ENCODE data around the gene ESPL1. TPM values are rescaled to one million over a fixed set of nuclear protein-coding genes. Genes with fewer than 3 reads are reported as not detected.

The ESPL1 gene
- total RNA-seq, 2 experiments from 2014 or later: 107 to 125 TPM

DNA sequence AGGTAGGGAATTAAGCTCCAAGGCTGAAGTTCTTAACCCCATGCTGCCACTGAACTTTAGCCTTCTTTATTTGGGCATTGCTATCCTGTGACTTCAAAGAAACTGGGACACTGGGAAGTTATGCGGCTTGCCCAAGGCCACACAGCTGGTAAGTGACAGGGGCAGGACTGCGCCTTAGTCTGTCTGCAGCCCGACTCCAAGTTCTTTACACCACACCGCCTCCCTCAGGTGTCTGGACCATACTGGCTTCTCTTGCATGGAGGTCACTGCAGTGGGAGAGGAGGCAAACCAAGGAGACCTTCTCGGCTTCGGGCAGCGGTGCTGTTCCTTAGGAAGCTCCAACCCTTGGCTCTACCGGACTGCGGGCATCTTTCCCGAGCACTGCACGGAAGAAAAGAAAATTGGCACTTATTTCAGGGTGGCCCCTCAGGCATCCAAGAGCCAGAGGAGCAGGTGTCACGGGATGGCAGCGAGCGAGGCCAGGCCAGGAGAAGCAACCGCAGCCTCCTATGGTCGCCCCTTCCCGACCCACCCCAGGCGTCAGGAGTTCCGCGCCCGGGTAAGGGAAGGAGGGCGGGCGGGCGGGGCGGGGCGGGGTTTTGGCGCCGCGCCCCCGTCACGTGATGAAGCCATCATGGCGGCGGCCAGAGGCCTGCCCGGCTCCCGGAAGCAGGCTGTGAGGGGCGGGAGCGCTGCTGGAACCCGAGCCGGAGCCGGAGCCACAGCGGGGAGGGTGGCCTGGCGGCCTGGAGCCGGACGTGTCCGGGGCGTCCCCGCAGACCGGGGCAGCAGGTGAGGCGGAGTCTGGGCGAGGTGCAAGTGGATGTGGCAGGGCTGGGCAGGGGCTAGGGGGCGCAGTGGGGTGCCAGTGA, 16.4 kb upstream of the ESPL1 start:
- CTCF ChIA-PET: interaction anchor here (0.7 to 2.2 kb wide), 8 partner anchors 15 to 54 kb away, joined by 3 to 22 read pairs (median 4); no protein-coding TSS in a partner anchor
- Mint-ChIP-seq H3K4me3 (peak overlapping the region; percentile 99), H3K9me3 (no peaks in the 10 kb centered on the region), H3K4me1 (peaks cover 47% of the 10 kb centered on the region), H3K27me3 (no peaks in the 10 kb centered on the region), H3K36me3 (ENCODE audit: low read depth) (peaks cover 27% of the 10 kb centered on the region), H3K27ac (peak overlapping the region; percentile 94)
- DNase-seq: peak; percentile 73
- POLR2A ChIA-PET: interaction anchor here (1.2 kb wide), 1 partner anchor 32 kb away, joined by 3 read pairs; no protein-coding TSS in a partner anchor

GRCh38 chr12:53252349-53252916, 15.7 kb upstream of the ESPL1 start:
- Mint-ChIP-seq H3K27me3 (no peaks in the 10 kb centered on the region), H3K9me3 (no peaks in the 10 kb centered on the region), H3K27ac (peak overlapping the region; percentile 94), H3K36me3 (ENCODE audit: low read depth) (peaks cover 27% of the 10 kb centered on the region), H3K4me1 (peaks cover 47% of the 10 kb centered on the region), H3K4me3 (peak overlapping the region; percentile 99)
- ChIA-PET POLR2A (no interaction called here), CTCF (interaction anchor here (0.5 to 2.4 kb wide), 5 partner anchors 7 to 216 kb away, joined by 4 to 22 read pairs (median 7); partner anchors contain the start of gene AAAS)
- no peak for DNase-seq

DNA sequence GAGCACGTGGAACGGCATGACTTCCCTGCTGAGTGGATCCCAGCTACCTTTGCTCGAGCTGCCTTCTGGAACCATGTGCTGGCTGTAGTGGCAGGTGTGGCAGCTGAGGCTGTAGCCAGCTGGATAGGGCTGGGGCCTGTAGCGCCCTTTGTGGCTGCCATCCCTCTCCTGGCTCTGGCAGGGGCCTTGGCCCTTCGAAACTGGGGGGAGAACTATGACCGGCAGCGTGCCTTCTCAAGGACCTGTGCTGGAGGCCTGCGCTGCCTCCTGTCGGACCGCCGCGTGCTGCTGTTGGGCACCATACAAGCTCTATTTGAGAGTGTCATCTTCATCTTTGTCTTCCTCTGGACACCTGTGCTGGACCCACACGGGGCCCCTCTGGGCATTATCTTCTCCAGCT, 14.8 kb upstream of the ESPL1 start:
- peak overlapping the region; percentile 94 for H3K27ac Mint-ChIP-seq
- ChIA-PET CTCF (interaction anchor here (0.5 to 2.4 kb wide), 8 partner anchors 8 to 215 kb away, joined by 3 to 9 read pairs (median 5); partner anchors contain the start of genes AAAS and ESPL1), POLR2A (no interaction called here)
- H3K36me3 Mint-ChIP-seq (ENCODE audit: low read depth): peaks cover 29% of the 10 kb centered on the region
- peak overlapping the region; percentile 99 for H3K4me3 Mint-ChIP-seq
- H3K27me3 Mint-ChIP-seq: no peaks in the 10 kb centered on the region
- DNase-seq: no peak
- peaks cover 47% of the 10 kb centered on the region for H3K4me1 Mint-ChIP-seq
- H3K9me3 Mint-ChIP-seq: no peaks in the 10 kb centered on the region

GRCh38 chr12:53254816-53255545, 13.1 kb upstream of the ESPL1 start:
- DNase-seq: peak; percentile 26

GRCh38 chr12:53255996-53256395, 12.1 kb upstream of the ESPL1 start:
- H3K27ac Mint-ChIP-seq: peak overlapping the region; percentile 72
- ChIA-PET CTCF (interaction anchor here (1.2 to 2.1 kb wide), 5 partner anchors 10 to 65 kb away, joined by 3 to 9 read pairs (median 6); partner anchors contain the start of gene AAAS), POLR2A (no interaction called here)
- DNase-seq: no peak
- no peak overlapping the region for H3K4me3 Mint-ChIP-seq
- peaks cover 50% of the 10 kb centered on the region for H3K4me1 Mint-ChIP-seq
- H3K9me3 Mint-ChIP-seq: no peaks in the 10 kb centered on the region
- H3K27me3 Mint-ChIP-seq: no peaks in the 10 kb centered on the region
- H3K36me3 Mint-ChIP-seq (ENCODE audit: low read depth): peaks cover 29% of the 10 kb centered on the region

More at GRCh38 chr12:53254816-53255545, 13.1 kb upstream of the ESPL1 start:
- no peak overlapping the region for H3K4me3 Mint-ChIP-seq
- H3K4me1 Mint-ChIP-seq: peaks cover 53% of the 10 kb centered on the region
- CTCF ChIA-PET: interaction anchor here (1.2 to 2.4 kb wide), 6 partner anchors 12 to 66 kb away, joined by 3 to 9 read pairs (median 6); partner anchors contain the start of genes AAAS and ESPL1
- H3K9me3 Mint-ChIP-seq: no peaks in the 10 kb centered on the region
- peaks cover 29% of the 10 kb centered on the region for H3K36me3 Mint-ChIP-seq (ENCODE audit: low read depth)
- peak overlapping the region; percentile 72 for H3K27ac Mint-ChIP-seq
- POLR2A ChIA-PET: no interaction called here
- H3K27me3 Mint-ChIP-seq: no peaks in the 10 kb centered on the region

DNA sequence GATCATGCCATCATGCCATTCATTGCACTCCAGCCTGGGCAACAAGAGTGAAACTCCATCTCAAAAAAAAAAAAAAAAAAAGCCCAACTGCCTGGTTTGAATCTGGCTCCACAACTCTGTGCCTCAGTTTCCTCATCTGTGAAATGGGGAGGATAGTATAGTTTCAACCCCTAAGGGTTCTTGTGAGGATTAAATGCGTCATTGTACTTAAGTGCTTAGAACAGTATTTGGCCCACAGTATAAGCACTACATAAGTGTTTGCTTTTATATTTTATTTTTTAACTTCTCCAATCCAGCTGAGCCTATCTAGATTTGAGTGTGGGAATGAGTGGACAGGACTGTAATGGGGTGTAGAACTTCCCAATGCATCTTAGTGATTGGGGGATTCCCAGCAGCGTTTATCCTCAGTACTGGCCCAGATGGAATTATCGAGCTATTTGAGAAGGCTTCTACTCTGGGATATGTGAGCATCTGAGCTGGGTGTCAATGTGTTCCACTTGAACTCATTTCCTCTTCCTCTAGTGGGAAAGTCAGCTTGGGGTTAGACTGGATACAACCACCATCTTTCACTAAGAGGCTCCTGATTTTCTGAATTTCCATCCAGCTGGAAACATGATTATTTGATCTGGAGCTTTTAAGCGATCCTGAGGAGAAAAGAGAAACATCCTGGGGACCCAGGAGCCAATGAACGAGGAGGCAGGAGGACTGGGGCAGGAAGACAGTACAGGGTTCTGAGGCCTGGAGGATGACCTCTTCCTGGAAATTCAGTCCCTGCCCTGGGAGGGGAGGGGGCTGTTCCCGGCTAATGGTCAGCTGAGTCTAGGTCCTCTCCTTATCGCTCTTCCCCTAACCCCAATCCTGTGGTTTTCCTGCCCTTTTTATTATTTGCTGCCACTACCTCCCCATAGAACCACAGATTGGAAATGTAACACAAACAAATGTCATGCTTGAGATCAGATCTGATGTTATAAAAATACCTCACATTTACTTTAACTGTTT, 9.3 kb upstream of the ESPL1 start:
- H3K27me3 Mint-ChIP-seq: no peaks in the 10 kb centered on the region
- peaks cover 17% of the 10 kb centered on the region for H3K36me3 Mint-ChIP-seq (ENCODE audit: low read depth)
- DNase-seq: no peak
- ChIA-PET POLR2A (no interaction called here), CTCF (interaction anchor here (1.2 to 1.8 kb wide), 5 partner anchors 9 to 47 kb away, joined by 3 to 10 read pairs (median 4); partner anchors contain the start of gene ESPL1)
- H3K4me3 Mint-ChIP-seq: no peak overlapping the region
- no peak overlapping the region for H3K27ac Mint-ChIP-seq
- H3K9me3 Mint-ChIP-seq: no peaks in the 10 kb centered on the region
- H3K4me1 Mint-ChIP-seq: peaks cover 30% of the 10 kb centered on the region

- no peak for DNase-seq
- H3K4me3 Mint-ChIP-seq: no peak overlapping the region
- ChIA-PET POLR2A (no interaction called here), CTCF (interaction anchor here (0.7 to 1.9 kb wide), 3 partner anchors 16 to 48 kb away, joined by 4 to 5 read pairs (median 5); no protein-coding TSS in a partner anchor)
- peaks cover 22% of the 10 kb centered on the region for H3K4me1 Mint-ChIP-seq
- no peaks in the 10 kb centered on the region for H3K9me3 Mint-ChIP-seq
- peaks cover 12% of the 10 kb centered on the region for H3K36me3 Mint-ChIP-seq (ENCODE audit: low read depth)
- H3K27ac Mint-ChIP-seq: no peak overlapping the region
- no peaks in the 10 kb centered on the region for H3K27me3 Mint-ChIP-seq
Observed at GRCh38 chr12:53259891-53260290, 8.2 kb upstream of the ESPL1 start.

- Mint-ChIP-seq H3K36me3 (ENCODE audit: low read depth) (peaks cover 26% of the 10 kb centered on the region), H3K27ac (no peak overlapping the region), H3K27me3 (no peaks in the 10 kb centered on the region), H3K4me1 (peaks cover 38% of the 10 kb centered on the region), H3K4me3 (no peak overlapping the region), H3K9me3 (no peaks in the 10 kb centered on the region)
- DNase-seq: no peak
- ChIA-PET CTCF (interaction anchor here (0.6 to 8.0 kb wide), 8 partner anchors 9 to 105 kb away, joined by 3 to 117 read pairs (median 4); partner anchors contain the start of genes AAAS and RARG), POLR2A (no interaction called here)
Observed at GRCh38 chr12:53265783-53266182, 2.3 kb upstream of the ESPL1 start.

DNA sequence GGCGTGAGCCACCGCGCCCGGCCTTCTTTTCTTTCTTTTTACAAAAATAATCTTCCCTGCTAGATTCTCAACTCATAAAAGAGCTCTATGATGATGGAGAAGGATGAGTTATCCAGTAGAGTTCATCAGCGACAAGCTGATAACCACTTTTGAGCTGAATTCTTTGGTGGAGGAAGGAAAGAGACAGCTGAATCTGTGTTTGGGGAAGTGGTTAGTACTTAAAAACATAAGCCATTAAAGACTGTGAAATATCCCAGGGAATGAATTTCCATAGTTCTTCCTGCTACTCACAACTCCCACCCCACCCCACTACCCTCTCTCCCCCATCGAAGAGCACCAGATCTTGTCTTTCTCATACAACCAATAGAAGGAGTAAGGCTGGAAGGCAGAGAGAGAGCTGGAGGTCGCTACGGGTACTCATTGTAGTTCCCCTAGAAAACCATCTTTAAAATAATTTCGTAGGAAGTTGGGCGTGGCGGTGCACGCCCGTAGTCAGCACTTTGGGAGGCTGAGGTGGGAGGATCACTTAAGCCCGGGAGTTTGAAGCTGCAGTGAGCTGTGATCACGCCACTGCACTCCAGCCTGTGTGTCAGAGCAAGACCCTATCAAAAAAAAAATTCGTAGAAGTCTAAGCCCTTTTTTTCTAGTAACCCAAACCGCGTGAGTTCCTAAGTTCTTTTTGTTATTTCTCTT, 647 bp upstream of the ESPL1 start:
- peak overlapping the region; percentile 97 for H3K27ac Mint-ChIP-seq
- H3K4me1 Mint-ChIP-seq: peaks cover 50% of the 10 kb centered on the region
- H3K9me3 Mint-ChIP-seq: no peaks in the 10 kb centered on the region
- H3K36me3 Mint-ChIP-seq (ENCODE audit: low read depth): peaks cover 37% of the 10 kb centered on the region
- no peaks in the 10 kb centered on the region for H3K27me3 Mint-ChIP-seq
- H3K4me3 Mint-ChIP-seq: peak overlapping the region; percentile 99
- CTCF ChIA-PET: interaction anchor here (0.6 to 8.0 kb wide), 24 partner anchors 9 to 169 kb away, joined by 3 to 117 read pairs (median 5); partner anchors contain the start of genes AAAS, CSAD and MYG1
- POLR2A ChIA-PET: interaction anchor here (0.8 to 1.5 kb wide), 3 partner anchors 10 to 59 kb away, joined by 3 to 5 read pairs (median 3); no protein-coding TSS in a partner anchor
- peak; percentile 27 for DNase-seq

- H3K27ac Mint-ChIP-seq: peak overlapping the region; percentile 97
- POLR2A ChIA-PET: interaction anchor here (0.6 to 1.5 kb wide), 3 partner anchors 9 to 49 kb away, joined by 3 read pairs; no protein-coding TSS in a partner anchor
- no peaks in the 10 kb centered on the region for H3K27me3 Mint-ChIP-seq
- no peak for DNase-seq
- no peaks in the 10 kb centered on the region for H3K9me3 Mint-ChIP-seq
- peaks cover 53% of the 10 kb centered on the region for H3K4me1 Mint-ChIP-seq
- peak overlapping the region; percentile 99 for H3K4me3 Mint-ChIP-seq
- peaks cover 42% of the 10 kb centered on the region for H3K36me3 Mint-ChIP-seq (ENCODE audit: low read depth)
- CTCF ChIA-PET: interaction anchor here (0.7 to 8.0 kb wide), 25 partner anchors 9 to 240 kb away, joined by 3 to 117 read pairs (median 4); partner anchors contain the start of genes AAAS, CSAD and PFDN5
Observed at GRCh38 chr12:53268630-53269562, 797 bp downstream of the ESPL1 start.
